H9 (cell line): ENCODE measurements around the gene AGBL3. TPM values are rescaled to one million over a fixed set of nuclear protein-coding genes. Genes with fewer than 3 reads are reported as not detected.

Source experiments
- DNase-seq: peaks from one replicate; pipeline ENCODE4 v3.0.0-alpha.2; 2017
- H2AFZ ChIP-seq: one replicate; pipeline ENCODE4 v1.6.1; 2013; ENCODE audit warnings: mild to moderate bottlenecking, low read length, control low read depth, moderate library complexity
- H2AK5ac ChIP-seq: 2 replicates; pipeline ENCODE4 v1.6.1; 2013; ENCODE audit warnings: low read length, control low read depth, mixed read lengths; ENCODE audit not compliant: insufficient read length
- H2BK120ac ChIP-seq: one replicate; pipeline ENCODE4 v1.6.1; 2013; ENCODE audit warnings: low read depth, mild to moderate bottlenecking, low read length, control low read depth, inconsistent platforms; ENCODE audit not compliant: poor library complexity, severe bottlenecking
- H2BK12ac ChIP-seq: 2 replicates; pipeline ENCODE4 v1.6.1; 2013; ENCODE audit warnings: low read length, control low read depth, mixed read lengths, low read depth; ENCODE audit not compliant: insufficient read length
- H2BK15ac ChIP-seq: 2 replicates; pipeline ENCODE4 v1.6.1; 2013; ENCODE audit warnings: low read depth, low read length, control low read depth
- H2BK20ac ChIP-seq: one replicate; pipeline ENCODE4 v1.6.1; 2013; ENCODE audit warnings: low read depth, mild to moderate bottlenecking, low read length, control low read depth, inconsistent platforms; ENCODE audit not compliant: poor library complexity, severe bottlenecking
- H2BK5ac ChIP-seq: 2 replicates; pipeline ENCODE4 v1.6.1; 2013; ENCODE audit warnings: low read length, control low read depth, mixed read lengths; ENCODE audit not compliant: insufficient read length
- H3K14ac ChIP-seq: 2 replicates; pipeline ENCODE4 v1.6.1; 2013; ENCODE audit warnings: low read length, control low read depth; ENCODE audit not compliant: insufficient read depth
- H3K18ac ChIP-seq: 2 replicates; pipeline ENCODE4 v1.6.1; 2013; ENCODE audit warnings: low read depth, mild to moderate bottlenecking, mixed read lengths, low read length, control low read depth; ENCODE audit not compliant: insufficient read length
- H3K23ac ChIP-seq: 2 replicates; pipeline ENCODE4 v1.6.1; 2013; ENCODE audit warnings: low read length, control low read depth, mixed read lengths, low read depth; ENCODE audit not compliant: insufficient read length
- H3K23me2 ChIP-seq: 2 replicates; pipeline ENCODE4 v1.6.1; 2013; ENCODE audit warnings: low read depth, mild to moderate bottlenecking, mixed read lengths, low read length, control low read depth; ENCODE audit not compliant: insufficient read length, poor library complexity, severe bottlenecking
- H3K27ac ChIP-seq: 2 replicates; pipeline ENCODE4 v1.5.1; 2013; ENCODE audit warnings: low read length, control low read depth, mixed read lengths, low read depth; ENCODE audit not compliant: insufficient read length
- H3K27me3 ChIP-seq: 2 replicates; pipeline ENCODE4 v1.6.1; 2013; ENCODE audit warnings: low read length, control low read depth, inconsistent platforms; ENCODE audit not compliant: insufficient read depth
- H3K4ac ChIP-seq: 2 replicates; pipeline ENCODE4 v1.6.1; 2013; ENCODE audit warnings: low read depth, mild to moderate bottlenecking, control low read depth, inconsistent platforms, low read length, moderate library complexity
- H3K4me1 ChIP-seq: 2 replicates; pipeline ENCODE4 v1.6.1; 2013; ENCODE audit warnings: low read length, control low read depth, inconsistent platforms; ENCODE audit not compliant: insufficient read depth
- H3K4me2 ChIP-seq: 2 replicates; pipeline ENCODE4 v1.6.1; 2013; ENCODE audit warnings: low read length, control low read depth, mixed read lengths; ENCODE audit not compliant: insufficient read length, insufficient read depth
- H3K56ac ChIP-seq: 2 replicates; pipeline ENCODE4 v1.6.1; 2013; ENCODE audit warnings: low read depth, mild to moderate bottlenecking, mixed read lengths, low read length, control low read depth; ENCODE audit not compliant: insufficient read length
- H3K79me1 ChIP-seq: 2 replicates; pipeline ENCODE4 v1.6.1; 2013; ENCODE audit warnings: low read depth, mild to moderate bottlenecking, moderate library complexity, low read length, control low read depth, inconsistent platforms; ENCODE audit not compliant: insufficient read depth, poor library complexity, severe bottlenecking
- H3K79me2 ChIP-seq: 2 replicates; pipeline ENCODE4 v1.6.1; 2013; ENCODE audit warnings: low read length, control low read depth, inconsistent platforms; ENCODE audit not compliant: insufficient read depth
- H3K9ac ChIP-seq: 2 replicates; pipeline ENCODE4 v1.6.1; 2013; ENCODE audit warnings: low read length, control low read depth, mixed read lengths; ENCODE audit not compliant: insufficient read length; ENCODE audit errors: extremely low read depth
- H3K9me3 ChIP-seq: one replicate; pipeline ENCODE4 v1.6.1; 2013; ENCODE audit warnings: low read depth, low read length, inconsistent platforms; ENCODE audit not compliant: control insufficient read depth
- H3T11ph ChIP-seq: one replicate; pipeline ENCODE4 v1.6.1; 2013; ENCODE audit warnings: mild to moderate bottlenecking, low read length, control low read depth, inconsistent platforms
- H4K20me1 ChIP-seq: one replicate; pipeline ENCODE4 v1.6.1; 2013; ENCODE audit not compliant: control insufficient read depth, insufficient read length, insufficient read depth
- H4K5ac ChIP-seq: 2 replicates; pipeline ENCODE4 v1.6.1; 2013; ENCODE audit warnings: low read depth, mild to moderate bottlenecking, mixed read lengths, low read length, control low read depth; ENCODE audit not compliant: insufficient read length
- H4K8ac ChIP-seq: replicated peaks from 2 replicates; pipeline ENCODE4 v1.6.1; 2013; ENCODE audit warnings: low read length, control low read depth, mixed read lengths, low read depth; ENCODE audit not compliant: insufficient read length
- H4K91ac ChIP-seq: 2 replicates; pipeline ENCODE4 v1.6.1; 2013; ENCODE audit warnings: low read depth, mild to moderate bottlenecking, moderate library complexity, mixed read lengths, low read length, control low read depth; ENCODE audit not compliant: insufficient read length
- H3K27ac Mint-ChIP-seq, 3 experiments: 2 replicates in 2 of 3; 3 replicates in 1 of 3; pipeline ENCODE4 v1.8.0; 2020 to 2021; ENCODE audit warnings: mixed read lengths in 3 of 3, mild to moderate bottlenecking in 1 of 3, moderate library complexity in 1 of 3
- H3K27me3 Mint-ChIP-seq: 2 replicates; pipeline ENCODE4 v1.8.0; 2021; ENCODE audit warnings: low read depth, mild to moderate bottlenecking, moderate library complexity, mixed read lengths
- H3K36me3 Mint-ChIP-seq, 3 experiments: 2 replicates in 2 of 3; 3 replicates in 1 of 3; pipeline ENCODE4 v1.8.0; 2020 to 2021; ENCODE audit warnings: low read depth in 3 of 3, mixed read lengths in 3 of 3; ENCODE audit not compliant: insufficient read depth in 1 of 3
- H3K4me1 Mint-ChIP-seq, 2 experiments: 2 replicates each; pipeline ENCODE4 v1.8.0; 2020; ENCODE audit warnings: mixed read lengths in 2 of 2
- H3K4me3 Mint-ChIP-seq, 2 experiments: 2 replicates in 1 of 2; 3 replicates in 1 of 2; pipeline ENCODE4 v1.8.0; 2020 to 2021; ENCODE audit warnings: mild to moderate bottlenecking in 2 of 2, mixed read lengths in 2 of 2, moderate library complexity in 1 of 2
- H3K9me3 Mint-ChIP-seq, 2 experiments: 2 replicates in 1 of 2; 3 replicates in 1 of 2; pipeline ENCODE4 v1.8.0; 2020; ENCODE audit warnings: mild to moderate bottlenecking in 2 of 2, mixed read lengths in 2 of 2, moderate library complexity in 1 of 2
- WGBS: extraction: QIAGEN DNeasy Blood & Tissue Kit; methylation state at CpG from one replicate; pipeline ENCODE4 v1.1.7; 2013; ENCODE audit warnings: missing lambda C conversion rate, low lambda C conversion rate, mixed read lengths; ENCODE audit not compliant: insufficient read length; ENCODE audit errors: extremely low coverage; 5-methylcytosine and 5-hydroxymethylcytosine counted together
- total RNA-seq: library from RNA; stranded (reverse); gene quantifications from 2 replicates; pipeline ENCODE4 v1.2.1, GENCODE V29; 2021
- TF ChIP-seq, protein P1 (sequence below): fragments of 200-600 bp; sonication (generic); conservative IDR thresholded peaks from 3 replicates; pipeline ENCODE4 v1.8.0; 2021; ENCODE audit warnings: antibody characterized with exemption, mild to moderate bottlenecking

Gene AGBL3
- total RNA-seq, 1 experiment from 2014 or later = 2.4 TPM

DNA sequence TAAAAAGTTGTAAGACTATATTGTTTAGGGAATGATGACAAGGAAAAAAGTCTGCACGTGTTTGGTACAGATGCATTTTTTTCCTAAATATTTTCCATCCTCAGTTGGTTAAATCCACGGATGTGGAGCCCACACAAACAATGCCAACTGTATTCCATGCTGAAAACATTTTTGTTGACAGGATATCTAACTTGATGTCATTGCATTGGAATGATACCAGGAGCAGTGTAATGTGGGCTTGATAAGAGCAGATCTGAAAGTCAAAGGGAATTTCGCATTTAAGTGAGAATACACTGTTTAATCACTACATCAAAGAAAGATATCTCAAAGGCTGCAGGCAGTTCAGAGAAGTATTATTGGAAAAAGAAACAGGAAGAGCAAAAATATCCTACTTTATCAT is 112.1 kb downstream of the AGBL3 start:
- Histone ChIP-seq H3K56ac (no peak overlapping the region), H2BK20ac (no peak overlapping the region), H4K5ac (no peak overlapping the region), H3K4me2 (no peak overlapping the region), H3K4me1 (no peaks in the 10 kb centered on the region), H3T11ph (no peak overlapping the region), H4K8ac (no peak overlapping the region), H3K79me2 (no peaks in the 10 kb centered on the region), H3K79me1 (no peaks in the 10 kb centered on the region), H3K23ac (no peak overlapping the region), H3K14ac (no peak overlapping the region), H2BK15ac (no peak overlapping the region), H3K27me3 (no peaks in the 10 kb centered on the region), H2AFZ (no peak overlapping the region), H3K27ac (no peak overlapping the region), H3K18ac (no peak overlapping the region), H2BK5ac (no peak overlapping the region), H3K4ac (no peak overlapping the region), H3K9ac (no peak overlapping the region), H3K9me3 (no peaks in the 10 kb centered on the region), H3K23me2 (no peaks in the 10 kb centered on the region), H4K20me1 (no peaks in the 10 kb centered on the region), H2BK12ac (no peak overlapping the region), H2AK5ac (no peak overlapping the region), H4K91ac (no peak overlapping the region), H2BK120ac (no peak overlapping the region)
- Mint-ChIP-seq H3K27me3 (no peaks in the 10 kb centered on the region), H3K4me1 (no peaks in the 10 kb centered on the region), H3K36me3 (no peaks in the 10 kb centered on the region), H3K27ac (no peak overlapping the region), H3K4me3 (no peak overlapping the region), H3K9me3 (no peaks in the 10 kb centered on the region; a peak in 1 of 5 replicates)
- WGBS = no CpG with 5 or more reads among the region's 3 CpGs
- TF ChIP-seq, protein P1, sequence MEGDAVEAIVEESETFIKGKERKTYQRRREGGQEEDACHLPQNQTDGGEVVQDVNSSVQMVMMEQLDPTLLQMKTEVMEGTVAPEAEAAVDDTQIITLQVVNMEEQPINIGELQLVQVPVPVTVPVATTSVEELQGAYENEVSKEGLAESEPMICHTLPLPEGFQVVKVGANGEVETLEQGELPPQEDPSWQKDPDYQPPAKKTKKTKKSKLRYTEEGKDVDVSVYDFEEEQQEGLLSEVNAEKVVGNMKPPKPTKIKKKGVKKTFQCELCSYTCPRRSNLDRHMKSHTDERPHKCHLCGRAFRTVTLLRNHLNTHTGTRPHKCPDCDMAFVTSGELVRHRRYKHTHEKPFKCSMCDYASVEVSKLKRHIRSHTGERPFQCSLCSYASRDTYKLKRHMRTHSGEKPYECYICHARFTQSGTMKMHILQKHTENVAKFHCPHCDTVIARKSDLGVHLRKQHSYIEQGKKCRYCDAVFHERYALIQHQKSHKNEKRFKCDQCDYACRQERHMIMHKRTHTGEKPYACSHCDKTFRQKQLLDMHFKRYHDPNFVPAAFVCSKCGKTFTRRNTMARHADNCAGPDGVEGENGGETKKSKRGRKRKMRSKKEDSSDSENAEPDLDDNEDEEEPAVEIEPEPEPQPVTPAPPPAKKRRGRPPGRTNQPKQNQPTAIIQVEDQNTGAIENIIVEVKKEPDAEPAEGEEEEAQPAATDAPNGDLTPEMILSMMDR = no peak
- no peak for DNase-seq
